HL-60 (cell line): ENCODE results near the gene AMDHD1.

ENCODE experiments used
- DNase-seq, 2 experiments: peaks; one replicate each; pipeline ENCODE4 v3.0.0-alpha.2; 2010 to 2020; ENCODE audit warnings: low read depth in 1 of 2, low spot score in 1 of 2
- H3K27ac ChIP-seq: fragments of 250-450 bp; sonication (Bioruptor Pico); replicated peaks from 2 replicates; pipeline ENCODE4 v1.5.1; 2020; ENCODE audit warnings: mild to moderate bottlenecking, moderate library complexity
- H3K27me3 ChIP-seq: fragments of 250-450 bp; sonication (Bioruptor Pico); 2 replicates; pipeline ENCODE4 v1.5.1; 2021; ENCODE audit warnings: mild to moderate bottlenecking, moderate library complexity; ENCODE audit not compliant: insufficient read depth, poor library complexity, severe bottlenecking
- H3K4me3 ChIP-seq: replicated peaks from 2 replicates; pipeline ENCODE4 v1.5.1; 2011; ENCODE audit warnings: mild to moderate bottlenecking, control low read depth, low read length; ENCODE audit not compliant: insufficient read depth
- GABPA ChIP-seq: IDR thresholded peaks from 2 replicates; pipeline ENCODE4 v1.6.1; 2012; ENCODE audit warnings: low read depth
- POLR2AphosphoS5 ChIP-seq: IDR thresholded peaks from 2 replicates; pipeline ENCODE4 v1.6.1; 2012; ENCODE audit warnings: low read depth
- REST ChIP-seq: IDR thresholded peaks from 2 replicates; pipeline ENCODE4 v1.6.1; 2012; ENCODE audit warnings: low read depth; ENCODE audit not compliant: insufficient replicate concordance
- SPI1 ChIP-seq: IDR thresholded peaks from 2 replicates; pipeline ENCODE4 v1.6.1; 2012; ENCODE audit warnings: low read depth, mild to moderate bottlenecking, borderline replicate concordance
- TF ChIP-seq, protein P1 (sequence below): IDR thresholded peaks from one replicate; pipeline ENCODE4 v1.5.1; 2011; ENCODE audit warnings: low read length, control low read depth, inconsistent platforms; ENCODE audit not compliant: insufficient read depth

Gene AMDHD1

DNA sequence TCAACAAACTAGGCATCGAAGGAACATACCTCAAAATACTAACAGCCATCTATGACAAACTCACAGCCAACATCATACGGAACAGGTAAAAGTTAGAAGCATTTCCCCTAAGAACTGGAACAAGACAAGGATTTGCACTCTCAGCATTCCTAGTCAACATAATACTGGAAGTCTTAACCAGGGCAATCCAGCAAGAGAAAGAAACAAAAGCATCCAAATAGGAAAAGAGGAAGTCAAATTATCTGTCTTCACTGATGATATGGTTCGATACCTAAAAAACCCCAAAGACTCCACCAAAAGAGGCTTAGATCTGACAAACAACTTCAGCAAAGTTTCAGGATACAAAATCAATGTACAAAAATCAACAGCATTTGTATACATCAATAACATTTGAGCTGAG lies 33.3 kb upstream of the AMDHD1 start:
- TF ChIP-seq SPI1 (peak; percentile 74), GABPA (no peak)
- peaks cover 7% of the 10 kb centered on the region for H3K27me3 ChIP-seq
- no peak for DNase-seq
- no peak overlapping the region for H3K4me3 ChIP-seq
- H3K27ac ChIP-seq: no peak overlapping the region

DNA sequence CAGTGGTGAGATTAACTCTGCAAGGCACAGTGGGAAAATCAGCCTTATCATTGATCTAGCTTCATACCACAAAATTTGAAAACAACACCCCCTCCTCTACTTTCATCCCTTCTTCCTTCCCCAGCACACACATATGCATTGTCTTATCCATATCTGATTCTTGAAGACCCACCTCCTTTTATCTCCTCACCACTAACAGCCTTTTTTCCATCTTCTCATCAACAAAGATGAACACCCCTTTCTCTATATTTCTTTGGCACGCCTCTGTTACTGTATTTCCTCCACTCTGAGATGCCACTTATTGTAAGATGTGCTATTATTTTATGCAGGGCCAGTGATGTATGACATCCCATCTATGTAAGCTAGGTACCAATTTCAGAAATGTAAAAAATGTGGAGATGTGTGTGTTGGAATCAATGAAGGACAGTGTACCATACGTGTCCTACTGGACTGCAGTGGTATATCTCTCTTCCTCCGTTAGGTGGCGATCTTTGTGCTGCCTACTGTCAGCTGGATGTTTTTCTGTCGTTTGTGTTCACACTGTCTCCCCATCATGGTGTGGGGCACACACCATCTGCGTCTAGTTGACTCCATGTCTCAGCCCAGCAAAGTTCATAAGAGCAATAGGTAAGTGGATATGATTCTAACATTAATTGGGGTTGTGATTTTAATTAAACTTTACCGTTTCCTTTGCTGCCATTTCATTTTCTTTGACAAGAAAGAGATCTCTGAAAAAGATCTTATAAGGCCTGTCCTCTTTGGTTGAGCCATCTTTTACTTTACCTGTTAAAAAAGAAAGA lies 24.7 kb upstream of the AMDHD1 start:
- TF ChIP-seq GABPA (no peak), SPI1 (no peak), POLR2AphosphoS5 (no peak), REST (no peak)
- TF ChIP-seq, protein P1, sequence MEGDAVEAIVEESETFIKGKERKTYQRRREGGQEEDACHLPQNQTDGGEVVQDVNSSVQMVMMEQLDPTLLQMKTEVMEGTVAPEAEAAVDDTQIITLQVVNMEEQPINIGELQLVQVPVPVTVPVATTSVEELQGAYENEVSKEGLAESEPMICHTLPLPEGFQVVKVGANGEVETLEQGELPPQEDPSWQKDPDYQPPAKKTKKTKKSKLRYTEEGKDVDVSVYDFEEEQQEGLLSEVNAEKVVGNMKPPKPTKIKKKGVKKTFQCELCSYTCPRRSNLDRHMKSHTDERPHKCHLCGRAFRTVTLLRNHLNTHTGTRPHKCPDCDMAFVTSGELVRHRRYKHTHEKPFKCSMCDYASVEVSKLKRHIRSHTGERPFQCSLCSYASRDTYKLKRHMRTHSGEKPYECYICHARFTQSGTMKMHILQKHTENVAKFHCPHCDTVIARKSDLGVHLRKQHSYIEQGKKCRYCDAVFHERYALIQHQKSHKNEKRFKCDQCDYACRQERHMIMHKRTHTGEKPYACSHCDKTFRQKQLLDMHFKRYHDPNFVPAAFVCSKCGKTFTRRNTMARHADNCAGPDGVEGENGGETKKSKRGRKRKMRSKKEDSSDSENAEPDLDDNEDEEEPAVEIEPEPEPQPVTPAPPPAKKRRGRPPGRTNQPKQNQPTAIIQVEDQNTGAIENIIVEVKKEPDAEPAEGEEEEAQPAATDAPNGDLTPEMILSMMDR: peak; percentile 93
- Histone ChIP-seq H3K4me3 (no peak overlapping the region), H3K27me3 (peaks cover 5% of the 10 kb centered on the region), H3K27ac (no peak overlapping the region)
- peak; percentile 27 to 60 for DNase-seq

GRCh38 chr12:95919110-95919509 lies 24.0 kb upstream of the AMDHD1 start:
- no peak for DNase-seq
- TF ChIP-seq POLR2AphosphoS5 (no peak), SPI1 (peak; percentile 59; the same call in 1 of the 2 replicates), GABPA (no peak), REST (no peak)
- TF ChIP-seq, protein P1: no peak
- peaks cover 5% of the 10 kb centered on the region for H3K27me3 ChIP-seq
- no peak overlapping the region for H3K27ac ChIP-seq
- no peak overlapping the region for H3K4me3 ChIP-seq

GRCh38 chr12:95922231-95922630 lies 20.9 kb upstream of the AMDHD1 start:
- H3K27me3 ChIP-seq: no peaks in the 10 kb centered on the region
- H3K27ac ChIP-seq: no peak overlapping the region
- TF ChIP-seq, protein P1: no peak
- TF ChIP-seq REST (no peak), GABPA (no peak), POLR2AphosphoS5 (no peak), SPI1 (no peak)
- peak in 1 of 2 experiments; percentile 10 for DNase-seq
- H3K4me3 ChIP-seq: no peak overlapping the region
